Posterior vena cava (tissue), 2 donors: ENCODE measurements around the gene CFAP47. TPM values are rescaled to one million over a fixed set of nuclear protein-coding genes. Genes with fewer than 3 reads are reported as not detected.
"Not testable (repeated sequence)": the region's sequence is repeated elsewhere in the genome, so short reads cannot be mapped to it uniquely, and the experiment has no call there.

Source experiments
- DNase-seq: peaks from one replicate; pipeline ENCODE4 v3.0.0-alpha.2; 2020; ENCODE audit warnings: low spot score
- intact Hi-C, 2 donors: fragments of 100-400 bp; cut with DNase I; formaldehyde crosslinking; loops; one replicate each; pipeline versions ENCODE4 v1.14.1 to v1.14.2; 2022 to 2023
- total RNA-seq, 2 donors: library from RNA; stranded (reverse); fragmentation: NEBNext Ultra II Directional; extraction: Animal tissue kit (Norgen Biotek cat#: 25700); gene quantifications; one replicate each; pipeline ENCODE4 v1.2.1, GENCODE V29; 2021
- donor health status: DM: yes; HTN: yes; CAD: no.
- donor health status: DM: yes; HTN: yes; CAD: no.

Gene CFAP47
- total RNA-seq, 2 donors from 2014 or later, result not detected

GRCh38 chrX:36218801-36219200 lies 299.3 kb downstream of the CFAP47 start:
- intact Hi-C loops, result no loop called here
- DNase-seq, result no peak

- peak; percentile 76 for DNase-seq
- intact Hi-C loops, result not testable (repeated sequence)
Measured at GRCh38 chrX:36234840-36235528, 315.4 kb downstream of the CFAP47 start.

GRCh38 chrX:36241397-36241796 lies 321.9 kb downstream of the CFAP47 start:
- intact Hi-C loops, result no loop called here
- no peak for DNase-seq

- peak; percentile 63 for DNase-seq
Measured at GRCh38 chrX:36266155-36266554, 346.6 kb downstream of the CFAP47 start.

DNA sequence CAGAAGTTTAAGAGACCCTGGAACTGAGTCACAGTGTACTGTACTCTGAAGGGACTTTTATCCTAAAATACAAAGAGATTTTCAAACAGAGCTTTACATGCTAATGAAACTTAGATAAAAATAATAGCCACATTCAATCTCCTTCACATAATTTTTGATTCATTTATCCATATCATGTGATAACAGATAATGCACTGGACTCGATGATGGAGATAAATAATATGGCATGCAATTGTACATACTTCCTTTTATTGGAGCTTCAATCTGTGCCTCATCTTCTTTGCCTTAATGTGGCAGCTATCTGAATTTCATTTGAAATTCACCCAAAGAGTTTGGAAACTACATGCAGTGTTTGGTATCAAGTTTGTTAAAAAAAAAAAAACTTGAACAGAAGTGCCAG lies 390.6 kb downstream of the CFAP47 start:
- intact Hi-C loops, result no loop called here
- DNase-seq, result no peak

More at GRCh38 chrX:36266155-36266554, 346.6 kb downstream of the CFAP47 start:
- intact Hi-C loops, result no loop called here

DNA sequence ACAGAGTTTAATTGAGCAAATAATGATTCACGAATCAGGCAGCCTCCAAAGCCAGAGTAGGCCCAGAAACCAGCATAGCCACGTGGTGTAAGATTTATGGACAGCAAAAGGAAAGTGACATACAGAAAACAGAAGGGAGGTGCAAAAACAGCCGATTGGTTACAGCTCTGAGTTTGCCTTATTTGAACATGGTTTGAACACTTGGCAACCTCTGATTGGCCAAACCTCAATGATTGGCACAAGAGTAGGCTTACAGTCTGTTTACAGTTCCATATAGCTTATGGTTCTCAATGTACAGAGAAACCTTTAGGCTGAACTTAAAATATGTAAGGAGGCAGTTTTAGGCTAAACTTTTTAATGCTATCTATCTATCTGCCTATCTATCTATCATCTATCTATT lies 394.8 kb downstream of the CFAP47 start:
- intact Hi-C loops, result no loop called here
- no peak for DNase-seq

GRCh38 chrX:36334572-36334971 lies 415.0 kb downstream of the CFAP47 start:
- intact Hi-C loops, result no loop called here
- DNase-seq, result no peak

GRCh38 chrX:36336751-36337150 lies 417.2 kb downstream of the CFAP47 start:
- DNase-seq, result no peak
- intact Hi-C loops, result no loop called here

- intact Hi-C loops, result loop anchor here in 1 of 2 donors (10.0 kb wide), 1 partner anchor 1880 kb away; the partner anchor contains the start of gene SRPX
- no peak for DNase-seq
Measured at GRCh38 chrX:36344301-36344700, 424.8 kb downstream of the CFAP47 start.

GRCh38 chrX:36348509-36348908 lies 429.0 kb downstream of the CFAP47 start:
- intact Hi-C loops, result loop anchor here in 1 of 2 donors (10.0 kb wide), 1 partner anchor 1876 kb away; the partner anchor contains the start of gene SRPX
- no peak for DNase-seq

DNA sequence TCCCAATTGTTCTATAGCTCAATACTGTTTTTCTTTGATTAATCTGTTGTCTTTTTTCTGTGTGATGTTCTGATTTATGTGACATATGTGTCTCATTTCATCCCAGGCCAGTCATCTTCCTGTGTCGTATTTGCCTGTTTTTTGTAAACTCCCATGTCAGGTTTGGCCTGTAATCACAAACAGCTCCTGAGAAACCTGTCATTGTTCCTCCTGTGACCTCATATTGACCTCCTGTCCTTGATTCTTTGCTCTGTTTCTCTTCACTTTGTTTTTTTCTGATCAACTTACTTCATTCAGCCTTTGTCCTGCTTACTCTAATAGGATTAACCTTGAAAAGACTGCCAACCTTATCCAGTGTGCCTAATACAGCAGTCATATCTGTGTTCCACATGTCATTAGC lies 438.3 kb downstream of the CFAP47 start:
- intact Hi-C loops, result no loop called here
- DNase-seq, result no peak

DNA sequence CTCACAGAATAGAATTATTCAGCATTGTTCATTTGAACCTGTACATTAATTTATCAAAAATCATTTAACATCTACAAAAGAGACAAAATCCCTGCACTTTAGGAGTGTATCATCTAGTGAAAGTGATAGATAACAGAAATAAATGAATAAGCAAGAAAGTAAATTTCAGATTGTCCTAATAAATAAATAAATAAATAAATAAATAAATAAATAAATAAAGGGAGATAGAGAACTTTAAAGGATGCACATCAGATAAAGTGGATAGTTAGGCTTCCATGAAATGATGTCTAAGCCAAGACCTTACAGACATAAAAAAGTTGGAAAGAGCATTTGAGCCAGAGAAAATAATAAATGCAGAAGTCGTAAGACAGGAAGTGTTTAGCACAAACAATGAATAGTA lies 444.7 kb downstream of the CFAP47 start:
- DNase-seq, result no peak
- intact Hi-C loops, result no loop called here

- no peak for DNase-seq
- intact Hi-C loops, result no loop called here
Measured at GRCh38 chrX:36383495-36383894, 464.0 kb downstream of the CFAP47 start.

DNA sequence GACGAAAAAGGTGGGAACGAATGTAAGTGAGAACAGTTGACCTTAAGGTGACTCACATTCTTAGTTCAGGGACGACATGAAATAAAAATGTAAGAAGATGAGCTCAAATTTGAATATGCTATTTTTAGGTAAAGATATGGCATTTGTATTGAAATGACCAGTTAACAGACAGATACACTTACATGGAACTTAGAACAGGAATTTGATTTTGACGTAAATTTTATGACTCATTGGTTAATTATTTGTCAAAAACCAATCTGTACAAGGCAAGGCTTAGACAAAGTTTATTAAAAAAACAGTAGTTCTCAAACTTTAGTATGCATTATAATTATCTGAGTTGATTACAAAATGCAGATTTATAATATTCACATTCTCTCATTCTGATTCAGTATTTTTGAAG lies 469.4 kb downstream of the CFAP47 start:
- DNase-seq, result no peak

DNA sequence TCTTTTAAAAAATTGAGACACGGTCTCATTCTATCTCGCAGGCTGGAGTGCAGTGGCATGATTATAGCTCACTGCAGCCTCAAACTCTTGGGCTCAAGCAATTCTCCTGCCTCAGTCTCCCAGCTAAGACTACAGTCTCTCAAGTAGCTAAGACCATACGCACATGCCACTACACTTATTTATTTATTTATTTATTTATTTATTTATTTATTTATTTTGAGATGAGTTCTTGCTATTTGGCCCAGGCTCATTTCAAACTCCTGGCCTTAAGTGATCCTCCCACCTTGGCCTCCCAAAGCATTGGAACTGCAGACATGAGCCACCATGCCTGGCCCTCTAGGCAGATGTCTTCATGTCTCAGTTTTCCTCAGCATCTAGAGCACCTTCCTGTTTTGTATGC lies 482.2 kb downstream of the CFAP47 start:
- intact Hi-C loops, result no loop called here
- no peak for DNase-seq

More for the DNA sequence above, 469.4 kb downstream of the CFAP47 start:
- intact Hi-C loops, result no loop called here

GRCh38 chrX:36407836-36408235 lies 488.3 kb downstream of the CFAP47 start:
- intact Hi-C loops, result no loop called here
- DNase-seq, result no peak

- intact Hi-C loops, result no loop called here
- DNase-seq, result no peak
Measured at GRCh38 chrX:36414056-36414455, 494.5 kb downstream of the CFAP47 start.

GRCh38 chrX:36422368-36422767 lies 502.8 kb downstream of the CFAP47 start:
- intact Hi-C loops, result no loop called here
- no peak for DNase-seq

- DNase-seq, result no peak
- intact Hi-C loops, result no loop called here
Measured at GRCh38 chrX:36431819-36432218, 512.3 kb downstream of the CFAP47 start.

DNA sequence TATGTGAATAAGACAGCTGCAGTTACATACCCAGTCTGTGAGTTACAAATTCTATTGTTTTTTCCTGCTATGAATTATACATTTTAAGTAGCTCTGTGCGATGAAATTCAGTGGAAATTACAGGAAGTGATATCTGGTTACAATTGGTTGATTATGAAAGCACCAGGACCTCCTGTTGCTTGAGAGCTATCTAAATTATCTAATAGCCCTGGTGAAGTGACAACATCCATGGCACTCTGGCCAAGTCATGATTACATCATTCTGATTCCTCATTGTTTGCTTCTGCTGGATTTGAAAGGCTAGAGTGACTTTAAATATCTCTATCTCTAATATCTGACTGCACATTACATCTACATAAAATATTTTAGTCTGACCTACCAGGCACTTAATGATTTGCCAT lies 515.0 kb downstream of the CFAP47 start:
- intact Hi-C loops, result no loop called here

More for the DNA sequence above, 515.0 kb downstream of the CFAP47 start:
- DNase-seq, result no peak
